ENCODE results near the gene CYFIP1.

DNA sequence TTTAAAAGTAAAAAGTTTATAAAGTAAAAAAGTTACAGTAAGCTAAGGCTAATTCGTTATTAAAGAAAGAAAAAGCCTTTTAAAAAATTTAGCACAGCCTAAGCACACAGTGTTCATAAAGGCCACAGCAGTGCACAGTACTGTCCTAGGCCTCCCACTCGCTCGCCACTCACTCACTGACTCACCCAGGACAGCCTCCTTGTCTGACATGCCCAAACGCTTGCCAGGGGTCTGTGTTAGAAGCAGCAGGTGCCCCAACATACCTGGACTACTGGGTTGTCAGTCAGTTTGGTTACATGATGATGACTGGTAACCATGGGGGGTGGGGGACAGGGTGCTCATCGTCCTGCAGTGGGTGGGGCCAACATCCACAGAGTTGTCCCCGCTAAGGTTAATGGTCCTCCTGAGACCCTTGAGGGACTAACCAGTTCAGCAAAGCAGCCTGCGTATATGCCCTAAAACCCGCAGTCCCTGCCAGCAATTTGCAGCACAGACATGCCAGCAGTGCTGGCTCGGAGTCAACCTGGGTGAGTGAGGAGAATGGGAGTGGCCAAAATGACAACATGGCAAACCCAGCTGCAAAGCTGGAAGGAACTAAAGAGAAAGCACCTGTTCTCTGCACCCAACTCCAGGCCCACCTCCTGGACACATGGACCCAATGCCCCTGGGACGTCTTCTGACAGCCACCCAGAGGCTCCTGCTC lies 49.2 kb downstream of the CYFIP1 start:
- TF ChIP-seq, protein P1, sequence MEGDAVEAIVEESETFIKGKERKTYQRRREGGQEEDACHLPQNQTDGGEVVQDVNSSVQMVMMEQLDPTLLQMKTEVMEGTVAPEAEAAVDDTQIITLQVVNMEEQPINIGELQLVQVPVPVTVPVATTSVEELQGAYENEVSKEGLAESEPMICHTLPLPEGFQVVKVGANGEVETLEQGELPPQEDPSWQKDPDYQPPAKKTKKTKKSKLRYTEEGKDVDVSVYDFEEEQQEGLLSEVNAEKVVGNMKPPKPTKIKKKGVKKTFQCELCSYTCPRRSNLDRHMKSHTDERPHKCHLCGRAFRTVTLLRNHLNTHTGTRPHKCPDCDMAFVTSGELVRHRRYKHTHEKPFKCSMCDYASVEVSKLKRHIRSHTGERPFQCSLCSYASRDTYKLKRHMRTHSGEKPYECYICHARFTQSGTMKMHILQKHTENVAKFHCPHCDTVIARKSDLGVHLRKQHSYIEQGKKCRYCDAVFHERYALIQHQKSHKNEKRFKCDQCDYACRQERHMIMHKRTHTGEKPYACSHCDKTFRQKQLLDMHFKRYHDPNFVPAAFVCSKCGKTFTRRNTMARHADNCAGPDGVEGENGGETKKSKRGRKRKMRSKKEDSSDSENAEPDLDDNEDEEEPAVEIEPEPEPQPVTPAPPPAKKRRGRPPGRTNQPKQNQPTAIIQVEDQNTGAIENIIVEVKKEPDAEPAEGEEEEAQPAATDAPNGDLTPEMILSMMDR (IDR thresholded peaks at IDR 0.05; ENCODE audit: poor library complexity, severe bottlenecking): no peak
- TF ChIP-seq POLR2AphosphoS5 (IDR thresholded peaks at IDR 0.05) (no peak), EP300 (conservative IDR thresholded peaks at IDR 0.05; ENCODE audit: poor library complexity, severe bottlenecking) (no peak)

Data from neural cell (in vitro differentiated cells).